Endometrial microvascular endothelial cells (primary cell): Measurements from ENCODE around the gene AKR1B1. TPM values are rescaled to one million over a fixed set of nuclear protein-coding genes. Genes with fewer than 3 reads are reported as not detected.

Experiments used
- in situ Hi-C: cut with HindIII; loops from 2 replicates; pipeline ENCODE4 v1.10.0; 2017; ENCODE audit warnings: low sequenced_read_pairs, low pct_unique_long_range_greater_than_20kb; ENCODE audit errors: inconsistent ontology term
- total RNA-seq: library from RNA; depleted of rRNA; stranded (reverse); fragments of >200 nt; gene quantifications from one replicate; pipeline ENCODE4 v1.2.3, GENCODE V29; 2015; ENCODE audit errors: inconsistent ontology term

AKR1B1 gene
- total RNA-seq, 1 donor from 2014 or later: 213 TPM

GRCh38 chr7:134429481-134429880 is 29.4 kb downstream of the AKR1B1 start:
- in situ Hi-C loops: no loop called here

- in situ Hi-C loops: no loop called here
These were observed 30.0 kb downstream of the AKR1B1 start for GRCh38 chr7:134428942-134429341.

- in situ Hi-C loops: no loop called here
These were observed 31.0 kb downstream of the AKR1B1 start for GRCh38 chr7:134427896-134428295.

- in situ Hi-C loops: no loop called here
These were observed 33.1 kb downstream of the AKR1B1 start for GRCh38 chr7:134425777-134426176.

- in situ Hi-C loops: no loop called here
These were observed 36.3 kb downstream of the AKR1B1 start for GRCh38 chr7:134422638-134423037.

- in situ Hi-C loops: no loop called here
These were observed 36.9 kb downstream of the AKR1B1 start for GRCh38 chr7:134422008-134422407.

- in situ Hi-C loops: no loop called here
These were observed 38.3 kb downstream of the AKR1B1 start for GRCh38 chr7:134420424-134421125.

- in situ Hi-C loops: no loop called here
These were observed 39.0 kb downstream of the AKR1B1 start for GRCh38 chr7:134419875-134420274.

GRCh38 chr7:134419085-134419484 is 39.8 kb downstream of the AKR1B1 start:
- in situ Hi-C loops: no loop called here

- in situ Hi-C loops: no loop called here
These were observed 43.2 kb downstream of the AKR1B1 start for GRCh38 chr7:134415700-134416099.

- in situ Hi-C loops: no loop called here
These were observed 44.8 kb downstream of the AKR1B1 start for GRCh38 chr7:134414109-134414508.

- in situ Hi-C loops: no loop called here
These were observed 51.6 kb downstream of the AKR1B1 start for GRCh38 chr7:134407311-134407710.

- in situ Hi-C loops: no loop called here
These were observed 52.5 kb downstream of the AKR1B1 start for GRCh38 chr7:134406431-134406830.

- in situ Hi-C loops: no loop called here
These were observed 53.6 kb downstream of the AKR1B1 start for GRCh38 chr7:134405299-134405698.

GRCh38 chr7:134403062-134403461 is 55.8 kb downstream of the AKR1B1 start:
- in situ Hi-C loops: no loop called here

- in situ Hi-C loops: no loop called here
These were observed 58.0 kb downstream of the AKR1B1 start for GRCh38 chr7:134400859-134401258.

- in situ Hi-C loops: no loop called here
These were observed 62.9 kb downstream of the AKR1B1 start for GRCh38 chr7:134396031-134396430.

- in situ Hi-C loops: no loop called here
These were observed 63.3 kb downstream of the AKR1B1 start for GRCh38 chr7:134395604-134396003.

- in situ Hi-C loops: no loop called here
These were observed 64.8 kb downstream of the AKR1B1 start for GRCh38 chr7:134394056-134394455.
